IgD-negative memory B cell (primary cell): ENCODE measurements around the gene ARHGEF12. TPM values are rescaled to one million over a fixed set of nuclear protein-coding genes. Genes with fewer than 3 reads are reported as not detected.

Source experiments
- H3K27ac Mint-ChIP-seq, 3 donors: one replicate each; pipeline ENCODE4 v1.8.0; 2020 to 2022; ENCODE audit warnings: mild to moderate bottlenecking in 3 of 3, mixed read lengths in 3 of 3, moderate library complexity in 1 of 3
- H3K27me3 Mint-ChIP-seq: one replicate; pipeline ENCODE4 v1.8.0; 2021; ENCODE audit warnings: mixed read lengths
- H3K36me3 Mint-ChIP-seq: one replicate; pipeline ENCODE4 v1.8.0; 2020; ENCODE audit warnings: mild to moderate bottlenecking, mixed read lengths
- H3K4me1 Mint-ChIP-seq, 3 donors: one replicate each; pipeline ENCODE4 v1.8.0; 2020 to 2022; ENCODE audit warnings: mixed read lengths in 3 of 3, mild to moderate bottlenecking in 1 of 3
- H3K4me3 Mint-ChIP-seq, 4 donors: one replicate each; pipeline ENCODE4 v1.8.0; 2020 to 2022; ENCODE audit warnings: mild to moderate bottlenecking in 4 of 4, mixed read lengths in 4 of 4, moderate library complexity in 3 of 4
- H3K9me3 Mint-ChIP-seq, 3 donors: one replicate each; pipeline ENCODE4 v1.8.0; 2020 to 2021; ENCODE audit warnings: mixed read lengths in 3 of 3, mild to moderate bottlenecking in 1 of 3
- polyA plus RNA-seq: library from polyadenylated mRNA; unstranded; fragments of 300-500 nt; fragmentation: Illumina TruSeq; gene quantifications from one replicate; pipeline ENCODE4 v1.2.3, GENCODE V29; 2021

The ARHGEF12 gene
- polyA plus RNA-seq, 1 donor from 2014 or later: 4.5 TPM

DNA sequence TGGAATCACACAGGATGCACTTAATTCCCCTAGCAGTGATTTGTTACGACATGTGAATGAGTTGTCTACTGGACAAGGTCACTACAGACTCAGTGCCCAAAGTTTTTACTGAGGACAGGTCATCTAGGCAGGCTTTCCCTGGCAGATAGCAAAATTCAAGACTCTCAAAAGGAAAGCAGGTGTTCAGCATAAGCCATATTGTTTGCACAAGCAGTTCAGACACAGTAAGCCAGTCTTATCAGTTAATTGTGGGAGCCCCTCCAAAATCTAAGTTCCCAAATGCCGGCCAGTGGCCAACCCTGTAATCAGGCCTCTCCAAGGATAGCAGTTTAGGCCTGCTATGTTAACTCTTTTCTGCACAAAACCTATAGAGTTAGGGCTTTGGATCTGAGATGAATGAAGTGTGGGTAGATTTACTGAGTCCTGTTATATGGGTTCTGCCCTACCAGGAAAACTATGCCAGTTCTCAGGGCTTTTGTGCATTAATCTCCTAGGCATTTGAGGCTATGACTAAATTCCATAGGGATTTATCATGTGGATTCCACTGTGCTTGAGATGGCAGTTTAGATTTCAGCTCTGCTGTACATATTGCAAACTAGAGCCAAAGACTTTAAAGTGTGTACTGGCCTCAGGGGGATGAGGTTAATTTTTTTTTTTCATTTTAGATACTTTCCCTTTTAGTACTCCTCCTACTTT lies 4.8 kb upstream of the ARHGEF12 start:
- no peak overlapping the region for H3K4me3 Mint-ChIP-seq
- H3K4me1 Mint-ChIP-seq: peaks cover 7 to 10% (median 7%) of the 10 kb centered on the region in 3 donors
- H3K27ac Mint-ChIP-seq: no peak overlapping the region
- H3K27me3 Mint-ChIP-seq: peaks cover 12% of the 10 kb centered on the region
- no peaks in the 10 kb centered on the region for H3K36me3 Mint-ChIP-seq
- H3K9me3 Mint-ChIP-seq: no peaks in the 10 kb centered on the region

DNA sequence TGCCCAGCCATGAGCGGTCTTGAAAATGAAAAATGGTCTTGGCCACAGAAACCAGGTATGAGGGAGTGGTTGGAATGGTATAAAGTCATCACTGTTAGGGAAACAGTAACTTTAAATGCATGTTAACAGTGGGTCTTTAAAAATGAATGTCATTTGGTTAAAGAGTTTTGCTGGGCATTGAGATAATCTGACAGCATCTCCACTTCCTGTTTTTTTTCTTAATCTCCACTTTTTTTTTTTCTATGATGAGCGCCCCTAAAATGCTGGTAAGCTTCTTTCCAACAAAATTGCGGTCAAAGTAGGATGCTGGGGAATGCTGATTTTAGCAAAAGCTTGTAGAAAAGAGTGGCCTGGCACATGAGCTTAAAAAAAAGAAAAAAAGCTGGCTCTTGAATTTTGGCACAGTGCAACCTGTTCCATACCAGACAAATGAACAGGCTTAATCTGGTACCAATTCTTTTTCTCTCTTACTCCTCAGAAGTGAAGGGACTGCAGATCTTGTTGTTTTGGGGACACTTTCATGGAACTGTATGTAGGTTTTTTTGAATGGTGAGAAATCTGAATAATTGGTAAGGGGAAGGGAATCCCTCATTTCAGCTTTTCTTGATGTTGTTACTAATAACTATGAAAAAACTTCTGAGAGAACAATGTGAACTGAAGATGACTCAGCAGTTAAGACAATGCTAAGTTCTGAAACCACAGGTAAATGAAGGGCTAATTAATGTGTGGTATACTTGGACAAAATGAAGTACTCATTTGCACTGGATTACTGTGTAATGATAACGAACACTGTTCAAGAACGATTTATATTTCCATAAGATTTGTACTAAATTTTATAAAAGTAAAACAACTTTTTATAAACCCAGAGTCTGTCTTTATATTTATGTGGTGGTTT lies 3.1 kb upstream of the ARHGEF12 start:
- H3K4me1 Mint-ChIP-seq: peaks cover 16 to 20% (median 17%) of the 10 kb centered on the region in 3 donors
- no peak overlapping the region for H3K4me3 Mint-ChIP-seq
- peak overlapping the region in 1 of 3 donors; percentile 63 for H3K27ac Mint-ChIP-seq
- H3K9me3 Mint-ChIP-seq: peaks cover 0 to 2% (median 0%) of the 10 kb centered on the region in 3 donors
- peaks cover 17% of the 10 kb centered on the region for H3K27me3 Mint-ChIP-seq
- H3K36me3 Mint-ChIP-seq: no peaks in the 10 kb centered on the region

DNA sequence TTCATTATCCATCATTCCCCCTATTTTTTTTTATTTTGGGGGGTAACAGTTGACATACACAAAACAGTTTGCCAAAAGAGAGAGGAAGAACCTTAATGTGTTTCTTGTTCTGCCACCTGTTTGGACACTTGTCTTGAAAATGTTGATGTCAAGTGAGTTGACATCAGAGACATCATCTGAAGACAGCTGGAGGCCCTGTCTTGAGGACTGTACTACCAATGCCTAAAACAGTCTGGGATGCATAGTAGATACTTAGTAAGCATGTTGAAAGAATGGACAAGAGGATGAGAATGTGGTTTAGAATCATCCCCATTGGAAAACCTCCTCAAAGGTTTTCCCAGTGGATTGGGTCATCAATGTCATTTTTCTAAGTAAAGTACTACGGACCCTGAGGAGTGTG lies 2.4 kb upstream of the ARHGEF12 start:
- H3K27ac Mint-ChIP-seq: no peak overlapping the region
- H3K4me1 Mint-ChIP-seq: peaks cover 18 to 21% (median 20%) of the 10 kb centered on the region in 3 donors
- no peaks in the 10 kb centered on the region for H3K36me3 Mint-ChIP-seq
- H3K9me3 Mint-ChIP-seq: peaks cover 0 to 2% (median 0%) of the 10 kb centered on the region in 3 donors
- H3K27me3 Mint-ChIP-seq: peaks cover 20% of the 10 kb centered on the region
- H3K4me3 Mint-ChIP-seq: no peak overlapping the region

DNA sequence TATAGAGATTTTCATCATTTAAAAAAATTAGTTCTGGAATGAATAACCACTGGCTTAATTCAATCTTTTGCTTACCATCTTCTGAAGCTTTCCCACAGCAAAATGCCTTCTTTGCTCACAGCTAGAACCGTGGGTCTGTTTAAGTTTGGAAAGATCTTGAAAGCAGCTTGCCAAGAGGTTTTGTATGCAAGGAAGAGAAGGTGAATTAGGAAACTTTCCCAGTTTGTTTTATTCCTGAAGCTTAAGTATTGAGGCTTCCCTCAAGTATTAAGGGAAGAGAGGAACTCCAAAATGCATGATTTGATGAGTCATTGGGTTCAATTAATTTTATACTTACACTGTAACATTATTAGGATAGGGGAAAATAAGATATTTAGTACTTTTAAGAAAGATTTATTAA lies 1.9 kb upstream of the ARHGEF12 start:
- no peak overlapping the region for H3K27ac Mint-ChIP-seq
- peaks cover 22% of the 10 kb centered on the region for H3K27me3 Mint-ChIP-seq
- H3K36me3 Mint-ChIP-seq: no peaks in the 10 kb centered on the region
- peaks cover 18 to 22% (median 20%) of the 10 kb centered on the region in 3 donors for H3K4me1 Mint-ChIP-seq
- H3K4me3 Mint-ChIP-seq: no peak overlapping the region
- H3K9me3 Mint-ChIP-seq: peaks cover 0 to 2% (median 0%) of the 10 kb centered on the region in 3 donors

DNA sequence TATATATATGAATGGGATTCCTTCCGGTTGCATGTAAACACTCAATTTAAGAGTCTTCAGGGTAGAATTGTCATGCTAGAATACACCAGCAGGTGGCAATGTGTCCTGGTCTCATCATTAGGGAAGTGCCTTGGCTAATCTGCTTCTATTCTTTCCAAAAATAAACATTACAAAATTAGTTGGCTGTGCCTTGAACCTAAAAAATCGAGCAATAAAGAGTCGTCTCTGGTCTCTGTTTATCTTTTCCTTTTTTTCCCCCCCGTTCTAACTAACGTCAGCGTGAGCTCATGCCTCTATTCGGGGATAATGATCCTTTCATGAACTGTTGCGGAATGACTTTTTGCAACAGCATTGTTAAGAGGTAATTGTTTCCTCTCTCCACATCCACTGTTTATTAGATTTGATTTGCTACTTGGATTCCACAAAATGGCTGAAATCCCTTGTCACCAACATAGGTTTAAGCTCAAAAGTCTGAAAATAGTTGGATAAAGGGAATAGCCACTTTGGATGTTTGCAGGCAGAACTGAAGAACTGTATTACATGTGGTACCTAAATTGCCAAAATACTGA lies 1.2 kb upstream of the ARHGEF12 start:
- Mint-ChIP-seq H3K27me3 (peaks cover 26% of the 10 kb centered on the region), H3K27ac (peak overlapping the region; percentile 3 to 55 (median 34)), H3K36me3 (no peaks in the 10 kb centered on the region), H3K9me3 (peaks cover 0 to 2% (median 0%) of the 10 kb centered on the region in 3 donors), H3K4me1 (peaks cover 18 to 29% (median 20%) of the 10 kb centered on the region in 3 donors), H3K4me3 (peak overlapping the region; percentile 81 to 87 (median 86))

DNA sequence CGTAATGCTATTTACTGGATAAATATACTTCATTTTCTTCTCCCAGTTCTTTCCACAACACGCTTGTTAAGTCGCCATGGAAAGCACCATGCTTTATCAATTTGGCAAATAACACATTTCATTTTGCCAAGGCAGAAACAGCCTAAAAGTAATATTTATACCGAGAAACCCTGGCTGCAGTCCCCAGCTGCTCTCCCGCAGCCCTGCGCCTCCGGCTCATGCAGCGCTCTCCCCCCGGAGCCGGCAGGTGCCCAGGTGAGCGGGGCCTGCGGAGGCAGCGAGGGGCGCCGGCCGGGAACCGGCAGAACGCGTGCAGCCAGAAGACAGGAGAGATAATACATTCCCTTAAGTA lies 681 bp upstream of the ARHGEF12 start:
- H3K9me3 Mint-ChIP-seq: peaks cover 0 to 2% (median 0%) of the 10 kb centered on the region in 3 donors
- peaks cover 18 to 30% (median 20%) of the 10 kb centered on the region in 3 donors for H3K4me1 Mint-ChIP-seq
- H3K27ac Mint-ChIP-seq: peak overlapping the region; percentile 3 to 83 (median 55)
- H3K4me3 Mint-ChIP-seq: peak overlapping the region; percentile 81 to 87 (median 86)
- H3K36me3 Mint-ChIP-seq: no peaks in the 10 kb centered on the region
- peaks cover 31% of the 10 kb centered on the region for H3K27me3 Mint-ChIP-seq

DNA sequence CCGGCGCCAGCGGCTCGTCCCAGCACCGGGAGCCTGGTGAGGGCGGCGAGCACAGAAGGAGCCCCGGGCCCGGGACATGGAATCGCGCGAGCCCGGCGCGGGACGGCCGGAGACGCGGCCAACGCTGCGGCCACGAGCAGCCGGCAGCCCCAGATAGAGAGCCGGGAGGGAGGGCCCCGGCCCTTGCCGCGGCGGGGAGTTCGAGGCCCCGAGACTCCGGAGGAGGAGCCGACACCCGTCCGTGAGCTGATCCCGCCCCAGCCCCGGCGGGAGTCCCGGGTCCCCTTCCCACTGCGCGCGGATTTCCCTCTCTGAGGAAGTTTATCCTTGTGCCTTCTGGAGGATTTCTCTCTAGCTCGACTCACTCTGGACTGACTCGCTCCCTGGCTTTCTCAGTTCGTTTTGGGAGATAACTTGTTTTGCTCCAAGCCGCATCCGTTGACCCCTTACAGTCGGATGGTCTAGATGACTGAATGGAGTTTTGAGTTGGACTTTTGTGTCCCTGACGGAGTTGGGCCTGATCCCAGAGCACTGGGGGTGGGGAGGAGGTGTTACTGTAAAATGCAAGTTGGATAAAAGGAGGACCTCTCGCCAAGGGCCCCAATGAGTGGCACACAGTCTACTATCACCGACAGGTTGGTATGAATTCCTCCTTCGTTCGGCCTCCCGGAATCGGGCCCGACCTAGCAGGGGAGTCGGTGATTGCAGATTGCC lies 585 bp downstream of the ARHGEF12 start:
- Mint-ChIP-seq H3K4me1 (peaks cover 19 to 30% (median 20%) of the 10 kb centered on the region in 3 donors), H3K36me3 (no peaks in the 10 kb centered on the region), H3K9me3 (peaks cover 0 to 2% (median 0%) of the 10 kb centered on the region in 3 donors), H3K27me3 (peaks cover 37% of the 10 kb centered on the region), H3K27ac (peak overlapping the region; percentile 66 to 96 (median 89)), H3K4me3 (peak overlapping the region; percentile 83 to 96 (median 92))

DNA sequence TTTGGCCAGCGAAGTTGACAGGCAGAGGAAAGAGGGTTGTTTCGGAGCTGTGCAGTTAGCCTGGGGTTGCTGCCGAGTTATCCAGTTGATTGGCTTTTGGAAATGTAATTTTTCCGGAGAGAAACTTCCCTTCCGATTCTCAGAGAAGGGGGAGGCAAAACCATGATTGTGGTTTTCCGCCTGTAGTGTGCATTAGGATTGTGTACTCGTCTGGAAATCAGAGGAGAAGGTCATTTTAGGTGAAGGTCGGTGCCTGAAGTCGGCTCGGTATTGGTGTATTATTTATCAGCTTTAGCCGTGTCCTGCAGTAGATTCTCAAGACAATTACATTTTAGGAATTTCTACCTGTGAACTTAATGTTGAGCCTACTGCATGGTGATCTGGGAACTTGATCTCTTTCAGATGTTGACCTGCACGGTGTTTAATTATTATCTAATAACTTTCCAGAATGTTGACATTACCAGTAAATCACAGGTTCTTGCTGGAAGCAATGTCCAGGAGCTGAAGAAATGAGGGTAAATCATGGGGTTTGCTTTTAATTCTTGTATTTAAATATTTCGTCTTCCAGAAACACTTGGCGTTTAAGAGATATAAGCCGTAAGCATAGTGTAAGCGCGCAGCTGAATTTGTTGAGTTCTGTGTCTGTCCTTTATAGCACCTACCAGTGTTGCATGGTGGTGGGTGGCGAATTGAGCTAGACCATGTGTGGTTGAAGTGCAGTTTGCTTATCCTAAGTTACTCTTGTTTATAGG lies 1.3 kb downstream of the ARHGEF12 start:
- H3K27me3 Mint-ChIP-seq: peaks cover 43% of the 10 kb centered on the region
- peaks cover 0 to 4% (median 0%) of the 10 kb centered on the region in 3 donors for H3K9me3 Mint-ChIP-seq
- H3K27ac Mint-ChIP-seq: peak overlapping the region in 2 of 3 donors; percentile 16 to 96
- H3K36me3 Mint-ChIP-seq: no peaks in the 10 kb centered on the region
- H3K4me1 Mint-ChIP-seq: peaks cover 19 to 30% (median 20%) of the 10 kb centered on the region in 3 donors
- H3K4me3 Mint-ChIP-seq: peak overlapping the region; percentile 83 to 96 (median 92)

DNA sequence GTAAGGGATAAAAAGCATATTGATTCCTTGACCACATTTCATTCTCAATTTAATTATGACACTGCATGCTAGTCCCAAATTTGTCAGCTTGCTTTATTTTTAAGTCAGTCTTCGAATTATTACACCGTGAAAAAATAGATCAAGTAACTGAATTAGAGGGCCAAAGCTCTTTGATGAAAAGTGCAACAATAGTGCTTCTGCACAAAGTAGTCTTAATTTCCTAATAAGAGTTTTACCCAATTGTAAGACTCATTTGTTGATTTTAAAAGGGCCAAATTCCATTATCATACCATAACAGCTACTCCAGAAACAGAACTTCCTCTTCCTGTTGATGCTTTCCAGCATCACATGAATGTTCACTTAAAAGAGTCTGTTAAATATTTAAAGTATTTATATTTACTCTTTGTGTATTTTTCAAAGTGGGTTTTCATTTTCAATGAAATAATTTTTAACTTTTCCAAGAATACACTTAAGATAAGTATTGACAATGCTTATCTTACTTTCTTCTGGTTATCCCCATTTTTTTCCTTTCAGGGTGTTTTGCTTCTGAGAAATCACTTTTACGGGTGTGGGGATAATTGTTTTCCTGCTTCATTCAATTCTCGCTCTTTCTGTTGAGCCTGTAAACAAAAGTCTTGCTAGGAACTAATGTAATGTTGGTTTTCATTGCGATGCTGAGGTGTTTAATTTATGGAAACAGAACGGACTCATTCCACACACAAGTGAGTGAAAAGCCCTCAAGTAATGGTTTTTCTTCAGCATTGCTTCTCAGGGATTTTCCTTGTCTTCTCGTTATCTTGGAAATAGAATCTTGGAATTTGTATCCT lies 2.1 kb downstream of the ARHGEF12 start:
- Mint-ChIP-seq H3K4me3 (peak overlapping the region in 3 of 4 donors; percentile 14 to 88 (median 83)), H3K4me1 (peaks cover 19 to 30% (median 20%) of the 10 kb centered on the region in 3 donors), H3K27ac (peak overlapping the region in 2 of 3 donors; percentile 16 to 63), H3K27me3 (peaks cover 46% of the 10 kb centered on the region), H3K9me3 (peaks cover 0 to 4% (median 0%) of the 10 kb centered on the region in 3 donors), H3K36me3 (no peaks in the 10 kb centered on the region)

DNA sequence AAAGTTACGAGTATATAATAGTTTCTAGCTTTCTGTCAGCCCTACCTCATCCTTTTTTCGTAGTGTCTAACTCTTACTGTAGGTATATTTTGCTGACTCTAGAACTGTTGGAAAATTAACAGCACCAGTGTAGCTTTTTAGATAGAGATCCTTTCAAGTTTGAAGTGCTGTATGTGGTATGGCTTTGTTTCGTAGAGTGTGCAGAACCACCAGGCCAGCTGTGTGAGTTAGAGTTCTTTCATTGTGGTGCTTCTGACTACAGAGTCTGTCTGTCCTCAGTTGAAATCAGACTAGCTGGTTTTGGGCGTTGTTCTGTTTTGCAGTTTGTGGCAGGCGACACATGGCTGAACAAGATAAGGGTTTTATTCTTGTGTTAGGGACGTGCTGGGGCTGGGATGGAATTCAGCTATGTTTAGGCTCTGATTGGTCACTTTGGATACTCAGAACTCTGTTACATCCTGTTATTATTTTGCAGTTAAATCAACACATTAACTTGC lies 3.2 kb downstream of the ARHGEF12 start:
- Mint-ChIP-seq H3K4me3 (peak overlapping the region in 1 of 4 donors; percentile 51), H3K9me3 (peaks cover 0 to 4% (median 0%) of the 10 kb centered on the region in 3 donors), H3K27ac (no peak overlapping the region), H3K27me3 (peaks cover 49% of the 10 kb centered on the region), H3K4me1 (peaks cover 22 to 36% (median 26%) of the 10 kb centered on the region in 3 donors), H3K36me3 (no peaks in the 10 kb centered on the region)

DNA sequence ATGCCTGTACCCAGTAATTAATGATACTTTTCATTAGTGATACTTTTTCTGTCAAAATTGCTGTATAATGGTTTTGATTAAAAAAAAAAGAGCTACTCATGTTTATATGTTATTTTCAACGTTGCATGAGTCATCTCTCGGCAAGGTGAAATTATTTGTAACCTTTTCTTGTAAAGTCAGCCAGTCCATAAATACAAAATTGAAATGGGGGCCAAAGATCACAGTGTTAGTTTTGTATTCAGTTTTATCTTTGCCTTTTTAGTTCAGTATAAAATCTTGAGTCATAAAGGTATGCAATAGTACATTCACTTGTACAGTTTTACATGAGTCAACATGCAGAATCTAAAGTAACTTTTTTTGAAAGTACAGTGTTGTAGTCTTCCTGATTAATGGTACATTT lies 4.3 kb downstream of the ARHGEF12 start:
- H3K4me3 Mint-ChIP-seq: no peak overlapping the region
- no peak overlapping the region for H3K27ac Mint-ChIP-seq
- H3K27me3 Mint-ChIP-seq: peaks cover 55% of the 10 kb centered on the region
- H3K36me3 Mint-ChIP-seq: no peaks in the 10 kb centered on the region
- peaks cover 22 to 39% (median 29%) of the 10 kb centered on the region in 3 donors for H3K4me1 Mint-ChIP-seq
- peaks cover 0 to 4% (median 0%) of the 10 kb centered on the region in 3 donors for H3K9me3 Mint-ChIP-seq

DNA sequence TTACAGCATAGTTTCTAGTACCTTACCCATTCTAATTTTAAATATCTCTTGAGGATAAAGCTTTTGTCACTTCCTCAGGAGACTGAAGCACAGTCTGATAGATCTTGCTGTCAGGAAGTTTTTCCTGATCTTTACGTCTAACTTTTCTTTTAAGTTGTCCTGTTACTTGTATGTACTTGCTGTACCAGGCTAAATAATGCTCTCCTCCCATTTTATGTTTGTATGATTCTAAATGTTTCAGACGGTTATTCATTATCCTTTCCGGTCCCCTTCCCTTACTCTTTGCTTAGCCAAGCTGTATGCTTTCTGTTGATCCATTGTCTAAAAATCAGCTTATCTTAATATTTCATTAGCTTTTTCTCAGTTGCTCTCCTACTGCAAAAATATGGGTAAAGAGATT lies 6.0 kb downstream of the ARHGEF12 start:
- Mint-ChIP-seq H3K27me3 (peaks cover 61% of the 10 kb centered on the region), H3K4me3 (no peak overlapping the region), H3K9me3 (peaks cover 0 to 4% (median 0%) of the 10 kb centered on the region in 3 donors), H3K4me1 (peaks cover 23 to 38% (median 27%) of the 10 kb centered on the region in 3 donors), H3K27ac (no peak overlapping the region), H3K36me3 (no peaks in the 10 kb centered on the region)

DNA sequence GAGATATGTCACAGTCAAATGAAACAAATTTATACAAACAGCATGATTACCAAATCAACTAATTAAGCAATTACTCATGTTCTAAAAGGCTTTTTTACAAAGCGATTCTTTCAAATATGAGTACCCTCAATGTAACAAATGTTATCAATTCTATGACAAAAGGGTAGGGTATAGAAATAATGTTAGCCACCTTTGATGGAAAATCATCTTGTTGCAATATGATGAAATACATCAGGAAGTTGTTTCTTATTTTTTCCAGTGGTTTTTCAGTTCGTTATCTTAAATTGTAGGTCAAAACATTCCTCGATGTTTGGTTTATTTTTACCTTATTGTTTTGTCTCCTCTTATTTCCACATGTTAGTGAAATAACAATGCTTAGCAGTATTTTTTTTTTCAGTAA lies 6.5 kb downstream of the ARHGEF12 start:
- Mint-ChIP-seq H3K9me3 (peaks cover 0 to 2% (median 0%) of the 10 kb centered on the region in 3 donors), H3K36me3 (no peaks in the 10 kb centered on the region), H3K27me3 (peaks cover 62% of the 10 kb centered on the region), H3K4me3 (no peak overlapping the region), H3K4me1 (peaks cover 23 to 34% (median 23%) of the 10 kb centered on the region in 3 donors), H3K27ac (no peak overlapping the region)
